Endothelial cell of umbilical vein (primary cell): Measurements from ENCODE around the gene PDE1C. TPM values are rescaled to one million over a fixed set of nuclear protein-coding genes. Genes with fewer than 3 reads are reported as not detected.

Experiments used
- BruUV-seq: library from RNA; stranded (reverse); fragments of 400-500 nt; replicated peaks from 2 replicates; lab custom pipeline; 2021; lab: Mats Ljungman, UMichigan
- CTCF ChIA-PET: fragments of 300-600, 350-600 bp; sonication (Branson Sonifier 250); formaldehyde crosslinking; loops from one replicate; lab custom pipeline; 2021; ENCODE audit warnings: antibody characterized with exemption, inconsistent platforms; lab: Charles Lee
- POLR2A ChIA-PET: fragments of 300-600, 350-600 bp; sonication (Branson Sonifier 250); formaldehyde crosslinking; loops from one replicate; lab custom pipeline; 2021; ENCODE audit warnings: antibody characterized with exemption, inconsistent platforms; lab: Charles Lee
- DNase-seq: peaks from one replicate; pipeline ENCODE4 v3.0.0-alpha.2; 2011; ENCODE audit warnings: low read depth, low spot score
- FAIRE-seq: peaks from 2 replicates; lab custom pipeline; 2011; peaks lifted over from hg19 to GRCh38; lab: Jason Lieb, UNC
- H2AFZ ChIP-seq: 2 replicates; pipeline ENCODE4 v1.6.0; 2012; ENCODE audit warnings: low read depth, low read length, control low read depth, inconsistent platforms
- H3K27ac ChIP-seq: 2 replicates; pipeline ENCODE4 v1.5.1; 2011; ENCODE audit warnings: low read depth, mild to moderate bottlenecking, control low read depth, low read length, moderate library complexity; ENCODE audit not compliant: insufficient read depth
- H3K27me3 ChIP-seq, 2 experiments: 2 replicates each; pipeline versions ENCODE4 v1.6.0 to v1.6.1; 2011; ENCODE audit warnings: low read length in 2 of 2, mixed read lengths in 1 of 2; ENCODE audit not compliant: control insufficient read depth in 2 of 2, insufficient read depth in 2 of 2
- H3K36me3 ChIP-seq, 2 experiments: 2 replicates in 1 of 2; 3 replicates in 1 of 2; pipeline ENCODE4 v1.5.1; 2011; ENCODE audit warnings: low read length in 2 of 2, mild to moderate bottlenecking in 1 of 2, moderate library complexity in 1 of 2; ENCODE audit not compliant: control insufficient read depth in 2 of 2, insufficient read depth in 2 of 2; ENCODE audit errors: extremely low read depth in 1 of 2
- H3K4me1 ChIP-seq: 3 replicates; pipeline ENCODE4 v1.5.1; 2011; ENCODE audit warnings: mild to moderate bottlenecking, low read length; ENCODE audit not compliant: control insufficient read depth, insufficient read depth; ENCODE audit errors: extremely low read depth
- H3K4me2 ChIP-seq: 2 replicates; pipeline ENCODE4 v1.6.1; 2011; ENCODE audit warnings: low read length, control low read depth, mixed read lengths; ENCODE audit not compliant: insufficient read depth
- H3K4me3 ChIP-seq, 3 experiments: fragments of 200-600 bp in 1 of 3; sonication (generic), shearing (Covaris generic) in 1 of 3; replicated peaks in 1 of 3; 2 replicates each; pipeline ENCODE4 v1.5.1; 2011 to 2016; ENCODE audit warnings: control low read depth in 3 of 3, low read length in 3 of 3, mild to moderate bottlenecking in 2 of 3, inconsistent platforms in 1 of 3, low read depth in 1 of 3, moderate library complexity in 1 of 3; ENCODE audit not compliant: insufficient read depth in 1 of 3
- H3K79me2 ChIP-seq: 2 replicates; pipeline ENCODE4 v1.6.0; 2012; ENCODE audit warnings: low read length, inconsistent platforms; ENCODE audit not compliant: control insufficient read depth, insufficient read depth
- H3K9ac ChIP-seq: replicated peaks from 2 replicates; pipeline ENCODE3; 2011; ENCODE audit warnings: low read length, control low read depth; ENCODE audit not compliant: insufficient read depth; ENCODE audit errors: extremely low read depth
- H3K9me1 ChIP-seq: replicated peaks from 3 replicates; pipeline ENCODE4 v1.6.0; 2011; ENCODE audit warnings: mild to moderate bottlenecking, low read length; ENCODE audit not compliant: control insufficient read depth, insufficient read depth; ENCODE audit errors: extremely low read depth
- H3K9me3 ChIP-seq: replicated peaks from 2 replicates; pipeline ENCODE4 v1.5.1; 2012; ENCODE audit warnings: low read length, inconsistent platforms; ENCODE audit not compliant: control insufficient read depth, insufficient read depth
- H4K20me1 ChIP-seq: replicated peaks from 2 replicates; pipeline ENCODE3; 2011; ENCODE audit warnings: mild to moderate bottlenecking, low read length; ENCODE audit not compliant: control insufficient read depth, insufficient read depth; ENCODE audit errors: extremely low read depth
- EZH2 ChIP-seq: IDR thresholded peaks from 2 replicates; pipeline ENCODE4 v1.6.1; 2012; ENCODE audit warnings: borderline replicate concordance, low read depth, mild to moderate bottlenecking, moderate library complexity, low read length, inconsistent platforms; ENCODE audit not compliant: severe bottlenecking
- FOS ChIP-seq: IDR thresholded peaks from 2 replicates; pipeline ENCODE4 v1.6.1; 2011; ENCODE audit warnings: mild to moderate bottlenecking, low read length, moderate library complexity, borderline replicate concordance; ENCODE audit not compliant: insufficient read depth
- GATA2 ChIP-seq: IDR thresholded peaks from 2 replicates; pipeline ENCODE4 v1.7.0; 2011; ENCODE audit warnings: low read depth, mild to moderate bottlenecking, moderate library complexity, mixed read lengths, low read length; ENCODE audit not compliant: insufficient read length, insufficient read depth
- JUN ChIP-seq: IDR thresholded peaks from 2 replicates; pipeline ENCODE4 v1.6.1; 2011; ENCODE audit warnings: borderline replicate concordance, low read depth; ENCODE audit not compliant: insufficient read length, insufficient read depth
- MYC ChIP-seq: IDR thresholded peaks from one replicate; pipeline ENCODE4 v1.6.1; 2011; ENCODE audit warnings: mild to moderate bottlenecking, low read depth, low read length
- POLR2A ChIP-seq: IDR thresholded peaks from 2 replicates; pipeline ENCODE4 v1.6.1; 2012; ENCODE audit warnings: low read depth, mild to moderate bottlenecking, control low read depth, low read length
- POLR2AphosphoS5 ChIP-seq: IDR thresholded peaks from 2 replicates; pipeline ENCODE4 v1.6.1; 2012; ENCODE audit warnings: low read depth, mild to moderate bottlenecking, control low read depth, low read length, moderate library complexity; ENCODE audit not compliant: insufficient read depth
- dilution Hi-C: fragments of 300-500 bp; cut with MboI; formaldehyde crosslinking; loops from one replicate; pipeline ENCODE4 v1.15.0; 2019; ENCODE audit warnings: low sequenced_read_pairs; ENCODE audit not compliant: extremely low pct_ligation_motif_present
- intact Hi-C: fragments of 100-400 bp; cut with micrococcal nuclease; formaldehyde crosslinking; loops from one replicate; pipeline ENCODE4 v1.10.0; 2022
- polyA plus RNA-seq, 4 experiments: library from polyadenylated mRNA; depleted of rRNA in 3 of 4; stranded (reverse) in 3 of 4; unstranded in 1 of 4; fragments of >200 nt; gene quantifications; 2 replicates each; pipeline versions ENCODE4 v1.2.1 to v1.2.3, GENCODE V29; 2011 to 2012; ENCODE audit warnings: missing spikeins in 1 of 4
- total RNA-seq: library from RNA; stranded (reverse); gene quantifications from 2 replicates; pipeline ENCODE4 v1.2.3, GENCODE V29; 2021
- TF ChIP-seq, protein P1 (sequence below), 2 donors: IDR thresholded peaks; 1 replicate in 1 of 2; 2 replicates in 1 of 2; pipeline ENCODE4 v1.5.1; 2011; ENCODE audit warnings: low read length in 2 of 2, mild to moderate bottlenecking in 2 of 2, moderate library complexity in 2 of 2, control low read depth in 1 of 2, inconsistent platforms in 1 of 2, low read depth in 1 of 2; ENCODE audit not compliant: insufficient read depth in 1 of 2; ENCODE audit errors: extremely low read depth in 1 of 2
- TF ChIP-seq, protein P2 (sequence below): IDR thresholded peaks from 2 replicates; pipeline ENCODE4 v1.6.1; 2011; ENCODE audit not compliant: insufficient read depth, insufficient read length

Gene PDE1C
- total and polyA plus RNA-seq, 2 donors (not counting 3 experiments of a cell fraction or from before 2014, with no cell fraction given) = 0.90 to 3.1 TPM

DNA sequence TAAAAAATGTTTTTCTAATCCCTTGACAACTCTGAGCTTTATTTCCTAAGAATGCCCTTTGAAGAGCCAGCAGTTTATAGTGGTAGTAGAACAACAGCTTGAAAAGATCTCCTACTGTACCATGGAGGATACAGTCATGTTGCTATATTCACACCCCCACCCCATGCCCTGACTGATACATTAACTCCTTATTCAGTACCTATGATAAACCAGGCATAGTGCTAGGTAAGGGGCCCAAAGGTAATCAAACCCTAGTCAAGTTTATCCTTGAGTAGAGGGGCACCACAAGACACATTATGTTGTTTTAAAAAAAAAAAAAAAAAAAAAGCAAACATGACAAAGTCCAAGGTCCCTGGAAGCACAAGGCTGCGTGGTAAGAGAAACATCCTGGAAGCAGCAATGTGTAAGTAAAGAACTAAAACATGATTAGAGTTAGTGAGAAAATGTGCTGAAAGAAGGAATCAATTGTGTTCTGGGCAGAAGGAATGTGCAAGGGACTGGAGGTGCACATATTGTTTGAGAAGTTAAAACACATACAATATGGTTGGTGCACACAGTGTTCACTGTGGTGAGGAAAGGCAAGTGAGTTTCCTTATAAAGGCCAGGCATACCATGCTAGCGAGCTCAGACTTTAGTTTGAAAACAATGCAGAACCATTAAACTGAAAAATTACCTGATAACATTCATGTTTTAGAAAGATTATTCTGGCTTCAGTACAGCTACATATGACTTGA lies 51.2 kb downstream of the PDE1C start:
- H3K27me3 ChIP-seq = no peaks in the 10 kb centered on the region
- no peaks in the 10 kb centered on the region for H3K36me3 ChIP-seq
- H2AFZ ChIP-seq = no peak overlapping the region
- DNase-seq = no peak
- no peak overlapping the region for H3K4me2 ChIP-seq
- H3K4me3 ChIP-seq = no peak overlapping the region
- no peak overlapping the region for H3K9ac ChIP-seq
- H4K20me1 ChIP-seq = no peaks in the 10 kb centered on the region
- no peak overlapping the region for H3K27ac ChIP-seq
- BruUV-seq = no TSS peak
- dilution Hi-C loops (no loop called here), intact Hi-C loops (no loop called here)
- no peaks in the 10 kb centered on the region for H3K9me1 ChIP-seq
- no peak for TF ChIP-seq MYC
- TF ChIP-seq JUN = no peak
- TF ChIP-seq EZH2 = no peak
- no peaks in the 10 kb centered on the region for H3K79me2 ChIP-seq
- FAIRE-seq = no peak
- no peaks in the 10 kb centered on the region for H3K4me1 ChIP-seq
- ChIA-PET POLR2A (no interaction called here), CTCF (interaction anchor here (1.0 kb wide), 1 partner anchor 236 kb away, joined by 3 read pairs; no protein-coding TSS in a partner anchor)
- H3K9me3 ChIP-seq = no peaks in the 10 kb centered on the region

DNA sequence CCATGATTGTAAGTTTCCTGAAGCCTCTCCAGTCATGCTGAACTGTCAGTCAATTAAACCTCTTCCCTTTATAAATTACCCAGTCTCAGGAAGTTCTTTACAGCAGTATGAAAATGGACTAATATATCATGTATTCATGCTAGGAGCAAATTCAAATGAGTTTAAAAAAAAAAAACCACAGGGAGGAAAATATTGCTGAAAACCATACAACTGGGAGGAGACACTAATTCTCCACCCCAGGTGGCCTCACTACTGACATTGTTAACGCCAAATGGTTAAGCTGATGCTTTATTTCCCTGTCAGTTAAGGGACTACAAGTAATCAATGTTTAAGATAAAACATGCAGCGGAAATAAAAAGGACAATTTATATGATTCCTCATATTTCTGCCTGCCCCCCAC lies 55.1 kb downstream of the PDE1C start:
- H3K9ac ChIP-seq = no peak overlapping the region
- no TSS peak for BruUV-seq
- intact Hi-C loops = no loop called here
- H4K20me1 ChIP-seq = no peaks in the 10 kb centered on the region
- no peak overlapping the region for H3K4me3 ChIP-seq
- no peaks in the 10 kb centered on the region for H3K79me2 ChIP-seq
- no peak overlapping the region for H3K27ac ChIP-seq
- no peaks in the 10 kb centered on the region for H3K9me3 ChIP-seq
- H2AFZ ChIP-seq = no peak overlapping the region
- no peaks in the 10 kb centered on the region for H3K4me1 ChIP-seq
- DNase-seq (no peak), FAIRE-seq (no peak)
- dilution Hi-C loops = no loop called here
- H3K27me3 ChIP-seq = no peaks in the 10 kb centered on the region
- no peak overlapping the region for H3K4me2 ChIP-seq
- TF ChIP-seq, protein P1, sequence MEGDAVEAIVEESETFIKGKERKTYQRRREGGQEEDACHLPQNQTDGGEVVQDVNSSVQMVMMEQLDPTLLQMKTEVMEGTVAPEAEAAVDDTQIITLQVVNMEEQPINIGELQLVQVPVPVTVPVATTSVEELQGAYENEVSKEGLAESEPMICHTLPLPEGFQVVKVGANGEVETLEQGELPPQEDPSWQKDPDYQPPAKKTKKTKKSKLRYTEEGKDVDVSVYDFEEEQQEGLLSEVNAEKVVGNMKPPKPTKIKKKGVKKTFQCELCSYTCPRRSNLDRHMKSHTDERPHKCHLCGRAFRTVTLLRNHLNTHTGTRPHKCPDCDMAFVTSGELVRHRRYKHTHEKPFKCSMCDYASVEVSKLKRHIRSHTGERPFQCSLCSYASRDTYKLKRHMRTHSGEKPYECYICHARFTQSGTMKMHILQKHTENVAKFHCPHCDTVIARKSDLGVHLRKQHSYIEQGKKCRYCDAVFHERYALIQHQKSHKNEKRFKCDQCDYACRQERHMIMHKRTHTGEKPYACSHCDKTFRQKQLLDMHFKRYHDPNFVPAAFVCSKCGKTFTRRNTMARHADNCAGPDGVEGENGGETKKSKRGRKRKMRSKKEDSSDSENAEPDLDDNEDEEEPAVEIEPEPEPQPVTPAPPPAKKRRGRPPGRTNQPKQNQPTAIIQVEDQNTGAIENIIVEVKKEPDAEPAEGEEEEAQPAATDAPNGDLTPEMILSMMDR (IDR thresholded peaks at IDR 0.05; ENCODE audit: extremely low read depth in 1 of 2, insufficient read depth in 1 of 2, low read depth in 1 of 2, low read length in 2 of 2) = no peak
- TF ChIP-seq GATA2 (no peak), JUN (no peak), FOS (no peak), POLR2AphosphoS5 (no peak), EZH2 (no peak), MYC (no peak), POLR2A (no peak)
- TF ChIP-seq, protein P2, sequence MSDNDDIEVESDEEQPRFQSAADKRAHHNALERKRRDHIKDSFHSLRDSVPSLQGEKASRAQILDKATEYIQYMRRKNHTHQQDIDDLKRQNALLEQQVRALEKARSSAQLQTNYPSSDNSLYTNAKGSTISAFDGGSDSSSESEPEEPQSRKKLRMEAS = no peak
- no peaks in the 10 kb centered on the region for H3K9me1 ChIP-seq
- no peaks in the 10 kb centered on the region for H3K36me3 ChIP-seq
- ChIA-PET CTCF (no interaction called here), POLR2A (no interaction called here)
